Measurements from ENCODE around the gene SUPT5H. TPM values are rescaled to one million over a fixed set of nuclear protein-coding genes. Genes with fewer than 3 reads are reported as not detected.

Gene SUPT5H
- total and polyA plus RNA-seq, 2 of the 8 experiments (the other 6 are each of a cell fraction or from before 2014, with no cell fraction given) = 77.8 to 111 TPM

GRCh38 chr19:39517432-39517831 is 72.0 kb downstream of the SUPT5H start:
- Histone ChIP-seq H2BK20ac (ENCODE audit: low read length) (no peak overlapping the region), H3K27ac (ENCODE audit: low read depth, low read length) (no peak overlapping the region), H2BK5ac (ENCODE audit: low read depth, low read length) (no peak overlapping the region), H2BK15ac (ENCODE audit: low read length) (no peak overlapping the region), H3K14ac (ENCODE audit: insufficient read length) (no peak overlapping the region), H4K5ac (ENCODE audit: insufficient read length, low read depth, low read length) (no peak overlapping the region), H2AK5ac (ENCODE audit: low read depth, low read length) (no peak overlapping the region), H3K9ac (replicated peaks in 1 of 4; ENCODE audit: extremely low read depth in 1 of 4, low read depth in 3 of 4, low read length in 3 of 4) (no peak overlapping the region), H3K56ac (replicated peaks; ENCODE audit: insufficient read length, low read depth, low read length) (no peak overlapping the region), H4K91ac (replicated peaks; ENCODE audit: insufficient read length, low read length) (no peak overlapping the region), H3K79me2 (ENCODE audit: control insufficient read depth in 1 of 2, insufficient read depth in 2 of 2, low read length in 2 of 2) (peaks cover 0 to 7% of the 10 kb centered on the region in 2 experiments; a peak in 3 of 4 replicates), H3K4ac (replicated peaks; ENCODE audit: insufficient read length, low read depth, low read length) (no peak overlapping the region), H2AFZ (ENCODE audit: low read length) (no peak overlapping the region), H3K4me1 (replicated peaks in 1 of 4; ENCODE audit: control insufficient read depth in 3 of 4, insufficient read depth in 4 of 4, low read length in 3 of 4) (peaks cover 0 to 11% (median 5%) of the 10 kb centered on the region in 4 experiments; a peak in 6 of 7 replicates), H3K4me3 (ENCODE audit: extremely low read depth in 1 of 4, insufficient read depth in 2 of 4, low read depth in 3 of 4, low read length in 4 of 4) (no peak overlapping the region), H3K27me3 (replicated peaks in 1 of 4; ENCODE audit: control insufficient read depth in 3 of 4, extremely low read depth in 1 of 4, insufficient read depth in 3 of 4, low read length in 3 of 4) (peaks cover 0 to 2% (median 0%) of the 10 kb centered on the region in 4 experiments; a peak in 3 of 7 replicates), H2BK12ac (ENCODE audit: low read depth, low read length) (no peak overlapping the region), H3K23me2 (ENCODE audit: low read depth, low read length) (peaks cover 10% of the 10 kb centered on the region; the same call in 1 of the 2 replicates), H3K9me3 (ENCODE audit: insufficient read depth in 2 of 2, low read depth in 1 of 2, low read length in 1 of 2) (no peaks in the 10 kb centered on the region), H4K8ac (ENCODE audit: extremely low read depth, insufficient read depth, low read length) (no peak overlapping the region), H3K4me2 (ENCODE audit: insufficient read depth in 1 of 2, low read depth in 2 of 2, low read length in 2 of 2) (peak overlapping the region in 1 of 2 experiments; percentile 56; a peak in 1 of 4 replicates), H2BK120ac (replicated peaks; ENCODE audit: low read depth, low read length) (no peak overlapping the region), H4K20me1 (replicated peaks in 1 of 2; ENCODE audit: control insufficient read depth in 1 of 2, insufficient read depth in 2 of 2, low read length in 2 of 2) (peaks cover 2 to 3% of the 10 kb centered on the region in 2 experiments), H3K79me1 (ENCODE audit: low read depth, low read length) (peaks cover 10% of the 10 kb centered on the region), H3K36me3 (ENCODE audit: control insufficient read depth in 2 of 4, insufficient read depth in 4 of 4, low read length in 3 of 4) (peaks cover 2 to 9% (median 3%) of the 10 kb centered on the region in 4 experiments; a peak in 3 of 8 replicates), H3K18ac (ENCODE audit: extremely low read depth, low read length) (no peak overlapping the region), H3K23ac (ENCODE audit: insufficient read length) (no peak overlapping the region)
- ChIA-PET CTCF (ENCODE audit: partially characterized antibody) (interaction anchor here (1.0 to 10.7 kb wide), 7 partner anchors 10 to 46 kb away, joined by 3 to 101 read pairs (median 11); partner anchors contain the start of gene EID2B), POLR2A (ENCODE audit: partially characterized antibody) (interaction anchor here (0.7 to 3.0 kb wide), 13 partner anchors 8 to 126 kb away, joined by 3 to 18 read pairs (median 4); partner anchors contain the start of genes DLL3, MED29, PAF1 and RPS16)
- TF ChIP-seq ASH2L (IDR thresholded peaks at IDR 0.05; ENCODE audit: low read length) (no peak), BRCA1 (IDR thresholded peaks at IDR 0.05; ENCODE audit: low read depth, low read length) (no peak), KDM1A (IDR thresholded peaks at IDR 0.05; ENCODE audit: borderline replicate concordance, low read length) (peak; percentile 78; the same call in 1 of the 2 replicates), HDAC2 (IDR thresholded peaks at IDR 0.05; ENCODE audit: borderline replicate concordance in 1 of 2, low read depth in 2 of 2, low read length in 2 of 2) (0 out of 4 replicates have a peak, but pooled peaks of 1 of the 2 experiments have one; percentile 73), RBBP5 (IDR thresholded peaks at IDR 0.05; ENCODE audit: borderline replicate concordance, low read depth, low read length) (no peak), CTCF (IDR thresholded peaks at IDR 0.05; ENCODE audit: control extremely low read depth in 1 of 3, insufficient read depth in 1 of 3, low read depth in 1 of 3, low read length in 3 of 3) (no peak)
- no peak for FAIRE-seq
- 57% methylated on average over 3 of the region's 3 CpGs; no CpG with 5 or more reads in 1 of the 2 experiments for WGBS, 2 experiments (ENCODE audit: extremely low coverage in 1 of 2, insufficient coverage in 1 of 2, insufficient read length in 1 of 2, insufficient replicate concordance in 2 of 2, low coverage in 1 of 2, low lambda C conversion rate in 2 of 2, missing lambda C conversion rate in 1 of 2)
- no peak for DNase-seq (ENCODE audit: low read depth in 1 of 2, low spot score in 2 of 2)

Measured in H1 (cell line).